Keratinocyte (primary cell): ENCODE data around the gene ZDHHC24. TPM values are rescaled to one million over a fixed set of nuclear protein-coding genes. Genes with fewer than 3 reads are reported as not detected.

Experiments used
- DNase-seq: peaks from one replicate; pipeline ENCODE4 v3.0.0-alpha.2; 2011; ENCODE audit warnings: low read depth, missing footprints, low spot score
- FAIRE-seq: peaks from 2 replicates; lab custom pipeline; 2011; peaks lifted over from hg19 to GRCh38; lab: Jason Lieb, UNC
- H2AFZ ChIP-seq: 2 replicates; pipeline ENCODE4 v1.6.0; 2012; ENCODE audit warnings: low read length, control low read depth, inconsistent platforms; ENCODE audit not compliant: control insufficient read depth
- H3K27ac ChIP-seq: 2 replicates; pipeline ENCODE4 v1.5.1; 2011; ENCODE audit warnings: low read length; ENCODE audit not compliant: control insufficient read depth, insufficient read depth
- H3K27me3 ChIP-seq: 3 replicates; pipeline ENCODE4 v1.6.0; 2011; ENCODE audit warnings: low read length; ENCODE audit not compliant: control insufficient read depth, insufficient read depth; ENCODE audit errors: extremely low read depth
- H3K36me3 ChIP-seq, 2 experiments: 2 replicates in 1 of 2; 3 replicates in 1 of 2; pipeline ENCODE4 v1.5.1; 2011; ENCODE audit warnings: low read length in 2 of 2, mild to moderate bottlenecking in 1 of 2; ENCODE audit not compliant: control insufficient read depth in 2 of 2, insufficient read depth in 2 of 2; ENCODE audit errors: extremely low read depth in 1 of 2
- H3K4me1 ChIP-seq: 3 replicates; pipeline ENCODE4 v1.5.1; 2011; ENCODE audit warnings: low read length; ENCODE audit not compliant: control insufficient read depth, insufficient read depth; ENCODE audit errors: extremely low read depth
- H3K4me2 ChIP-seq: 3 replicates; pipeline ENCODE4 v1.6.0; 2011; ENCODE audit warnings: low read depth, low read length; ENCODE audit not compliant: control insufficient read depth, insufficient read depth; ENCODE audit errors: extremely low read depth
- H3K4me3 ChIP-seq, 3 experiments: fragments of 200-600 bp in 1 of 3; sonication (generic) in 1 of 3; 2 replicates in 2 of 3; 3 replicates in 1 of 3; pipeline ENCODE4 v1.5.1; 2011 to 2016; ENCODE audit warnings: low read length in 3 of 3, mild to moderate bottlenecking in 3 of 3, control low read depth in 2 of 3, inconsistent platforms in 1 of 3, low read depth in 1 of 3, mixed read lengths in 1 of 3, mixed run types in 1 of 3, moderate library complexity in 1 of 3; ENCODE audit not compliant: control insufficient read depth in 2 of 3, insufficient read depth in 2 of 3; ENCODE audit errors: extremely low read depth in 1 of 3
- H3K79me2 ChIP-seq: 2 replicates; pipeline ENCODE4 v1.6.0; 2012; ENCODE audit warnings: low read length; ENCODE audit not compliant: control insufficient read depth, insufficient read depth
- H3K9ac ChIP-seq: 3 replicates; pipeline ENCODE4 v1.6.0; 2011; ENCODE audit warnings: low read length; ENCODE audit not compliant: control insufficient read depth, insufficient read depth; ENCODE audit errors: extremely low read depth
- H3K9me1 ChIP-seq: 3 replicates; pipeline ENCODE4 v1.6.0; 2011; ENCODE audit warnings: low read length; ENCODE audit not compliant: control insufficient read depth, insufficient read depth; ENCODE audit errors: extremely low read depth
- H3K9me3 ChIP-seq: 2 replicates; pipeline ENCODE4 v1.5.1; 2012; ENCODE audit warnings: low read depth, low read length; ENCODE audit not compliant: control insufficient read depth
- H4K20me1 ChIP-seq: 3 replicates; pipeline ENCODE4 v1.6.0; 2011; ENCODE audit warnings: low read length; ENCODE audit not compliant: control insufficient read depth, insufficient read depth; ENCODE audit errors: extremely low read depth
- CTCF ChIP-seq, 3 experiments: IDR thresholded peaks in 1 of 3; conservative IDR thresholded peaks in 1 of 3; optimal IDR thresholded peaks in 1 of 3; 2 replicates in 2 of 3; 3 replicates in 1 of 3; pipeline versions ENCODE3 to v1.5.1; 2011; ENCODE audit warnings: low read length in 3 of 3, mild to moderate bottlenecking in 3 of 3, moderate library complexity in 2 of 3, control low read depth in 1 of 3, inconsistent platforms in 1 of 3; ENCODE audit not compliant: insufficient read depth in 2 of 3; ENCODE audit errors: extremely low read depth in 1 of 3
- EZH2 ChIP-seq: IDR thresholded peaks from one replicate; pipeline ENCODE4 v1.6.1; 2012; ENCODE audit warnings: inconsistent platforms, mild to moderate bottlenecking, low read length, moderate library complexity
- dilution Hi-C: fragments of 300-500 bp; cut with MboI; formaldehyde crosslinking; loops from one replicate; pipeline ENCODE4 v1.7.0; 2020; ENCODE audit warnings: low sequenced_read_pairs; ENCODE audit not compliant: extremely low pct_ligation_motif_present
- polyA plus RNA-seq, 5 experiments: library from polyadenylated mRNA; depleted of rRNA in 3 of 5; stranded (reverse) in 3 of 5; stranded (forward) in 1 of 5; unstranded in 1 of 5; fragments of >200 nt; gene quantifications; 1 replicate in 1 of 5; 2 replicates in 3 of 5; 3 replicates in 1 of 5; pipeline versions ENCODE4 v1.2.1 to v1.2.3, GENCODE V29; 2011 to 2012; ENCODE audit warnings: missing spikeins in 2 of 5, low read depth in 1 of 5, low replicate concordance in 1 of 5

Gene ZDHHC24
- polyA plus RNA-seq, 1 donor (not counting 4 experiments of a cell fraction or from before 2014, with no cell fraction given), result 4.8 TPM

DNA sequence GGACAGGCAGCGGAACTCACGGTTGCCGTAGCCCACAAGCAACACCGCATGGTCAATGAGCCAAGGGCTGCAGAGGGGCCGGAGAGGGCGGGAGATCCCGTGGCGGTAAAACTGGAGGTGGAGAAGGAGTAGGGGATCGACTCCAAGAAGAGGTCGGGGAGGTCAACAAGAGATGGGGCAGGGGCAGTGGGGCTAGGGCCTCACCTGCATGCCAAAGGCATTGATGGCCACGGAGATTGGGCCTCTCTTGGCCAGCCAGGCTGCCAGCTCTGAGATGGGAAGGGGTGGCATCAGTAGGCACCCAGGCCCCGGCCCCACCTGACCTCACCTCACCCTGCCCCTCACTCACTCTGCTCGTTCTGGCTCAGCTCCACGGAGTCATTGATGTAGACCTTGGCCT, 18.7 kb upstream of the ZDHHC24 start:
- Histone ChIP-seq H3K4me1 (peaks cover 5% of the 10 kb centered on the region), H4K20me1 (no peaks in the 10 kb centered on the region), H2AFZ (no peak overlapping the region), H3K4me2 (no peak overlapping the region), H3K36me3 (no peaks in the 10 kb centered on the region), H3K9me3 (no peaks in the 10 kb centered on the region), H3K27ac (no peak overlapping the region), H3K9ac (no peak overlapping the region), H3K79me2 (no peaks in the 10 kb centered on the region), H3K9me1 (no peaks in the 10 kb centered on the region), H3K4me3 (no peak overlapping the region), H3K27me3 (peaks cover 19% of the 10 kb centered on the region)
- dilution Hi-C loops, result no loop called here
- FAIRE-seq (no peak), DNase-seq (no peak)
- no peak for TF ChIP-seq EZH2
- TF ChIP-seq CTCF (optimal IDR thresholded peaks at IDR 0.05 in 1 of 3, IDR thresholded peaks at IDR 0.05 in 1 of 3, conservative IDR thresholded peaks at IDR 0.05 in 1 of 3; ENCODE audit: extremely low read depth in 1 of 3, insufficient read depth in 2 of 3, low read length in 3 of 3), result no peak

GRCh38 chr11:66563832-66564231, 18.0 kb upstream of the ZDHHC24 start:
- H2AFZ ChIP-seq, result no peak overlapping the region
- peaks cover 22% of the 10 kb centered on the region for H3K27me3 ChIP-seq
- no peak overlapping the region for H3K27ac ChIP-seq
- no peak for FAIRE-seq
- H3K79me2 ChIP-seq, result no peaks in the 10 kb centered on the region
- H3K4me1 ChIP-seq, result peaks cover 5% of the 10 kb centered on the region
- no peaks in the 10 kb centered on the region for H3K36me3 ChIP-seq
- no peak overlapping the region for H3K4me3 ChIP-seq
- no peak overlapping the region for H3K9ac ChIP-seq
- dilution Hi-C loops, result no loop called here
- no peaks in the 10 kb centered on the region for H4K20me1 ChIP-seq
- DNase-seq, result no peak
- no peak overlapping the region for H3K4me2 ChIP-seq
- H3K9me3 ChIP-seq, result no peaks in the 10 kb centered on the region
- no peak for TF ChIP-seq CTCF (optimal IDR thresholded peaks at IDR 0.05 in 1 of 3, IDR thresholded peaks at IDR 0.05 in 1 of 3, conservative IDR thresholded peaks at IDR 0.05 in 1 of 3; ENCODE audit: extremely low read depth in 1 of 3, insufficient read depth in 2 of 3, low read length in 3 of 3)
- no peak for TF ChIP-seq EZH2
- no peaks in the 10 kb centered on the region for H3K9me1 ChIP-seq
